ENCODE data around the gene ABO. TPM values are rescaled to one million over a fixed set of nuclear protein-coding genes. Genes with fewer than 3 reads are reported as not detected.
"Not testable (repeated sequence)": the region's sequence is repeated elsewhere in the genome, so short reads cannot be mapped to it uniquely, and the experiment has no call there.

Gene ABO
- total and polyA plus RNA-seq, 2 experiments from 2014 or later, result not detected

DNA sequence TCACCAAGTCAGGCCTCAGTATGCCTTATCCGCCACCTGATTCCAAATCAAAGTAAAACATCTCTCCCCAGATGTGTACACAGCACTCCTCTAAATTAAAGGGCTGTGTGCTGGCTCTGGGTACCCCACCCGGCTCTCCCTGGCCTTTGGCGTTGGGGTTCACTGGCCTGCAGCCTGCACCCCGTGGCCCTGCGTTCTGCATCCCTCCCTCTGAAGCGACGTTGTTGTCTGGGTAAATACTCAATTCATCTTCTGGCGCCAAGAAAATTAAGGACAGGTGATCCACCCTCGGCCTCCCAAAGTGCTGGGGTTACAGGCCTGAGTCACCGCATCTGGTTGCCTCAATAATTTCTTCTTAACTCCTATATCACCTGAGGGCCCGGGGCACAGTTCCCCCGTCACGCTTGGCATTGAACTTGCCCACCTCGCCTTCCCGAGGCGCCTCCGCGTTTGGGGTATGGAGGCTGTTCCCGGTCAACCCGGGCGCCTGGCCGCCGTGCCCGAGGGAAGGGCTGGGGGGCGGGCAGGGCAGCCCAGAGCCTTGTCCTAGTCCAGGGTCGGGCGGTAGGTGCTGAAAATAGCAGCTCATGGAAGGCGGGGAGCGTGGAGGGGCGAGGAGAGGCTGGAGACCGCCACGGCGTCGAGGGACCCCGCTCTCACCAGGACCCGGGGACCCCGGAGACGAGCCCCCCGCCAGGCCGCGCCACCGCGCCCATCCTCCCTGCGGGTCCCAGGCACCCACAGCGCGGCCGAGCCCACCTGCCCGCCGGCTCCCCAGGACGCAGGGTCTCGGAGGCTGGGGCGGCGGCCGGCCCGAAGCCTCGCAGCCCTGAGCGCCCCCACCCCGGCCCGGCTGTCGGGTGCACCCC is 531 bp downstream of the ABO start:
- TF ChIP-seq EZH2 (IDR thresholded peaks at IDR 0.05; ENCODE audit: insufficient read depth, poor library complexity, severe bottlenecking), result no peak
- no peak for TF ChIP-seq EZH2phosphoT487 (IDR thresholded peaks at IDR 0.05; ENCODE audit: insufficient read depth, low read depth)
- Histone ChIP-seq H3K79me2 (ENCODE audit: insufficient read depth) (no peaks in the 10 kb centered on the region), H3K4me2 (ENCODE audit: unreplicated experiment) (no peak overlapping the region), H3K4me3 (no peak overlapping the region), H3K9me3 (ENCODE audit: low read depth) (no peaks in the 10 kb centered on the region), H2AFZ (no peak overlapping the region), H3K27me3 (replicated peaks; ENCODE audit: insufficient read depth) (peaks cover 66% of the 10 kb centered on the region), H3K9me2 (ENCODE audit: insufficient read depth) (no peaks in the 10 kb centered on the region), H3K27ac (no peak overlapping the region), H4K20me1 (ENCODE audit: insufficient read depth) (no peaks in the 10 kb centered on the region), H3K4me1 (ENCODE audit: insufficient read depth) (no peaks in the 10 kb centered on the region), H3K36me3 (ENCODE audit: low read depth) (no peaks in the 10 kb centered on the region), H3K9ac (no peak overlapping the region), H3F3A (ENCODE audit: insufficient read depth) (no peaks in the 10 kb centered on the region)
- DNase-seq, result no peak
- 34 to 35% methylated on average over 22 to 27 of the region's 60 CpGs for WGBS, 2 experiments (ENCODE audit: low coverage in 1 of 2, low lambda C conversion rate in 2 of 2, missing lambda C conversion rate in 2 of 2)
- in situ Hi-C loops (cut with MboI), result no loop called here

DNA sequence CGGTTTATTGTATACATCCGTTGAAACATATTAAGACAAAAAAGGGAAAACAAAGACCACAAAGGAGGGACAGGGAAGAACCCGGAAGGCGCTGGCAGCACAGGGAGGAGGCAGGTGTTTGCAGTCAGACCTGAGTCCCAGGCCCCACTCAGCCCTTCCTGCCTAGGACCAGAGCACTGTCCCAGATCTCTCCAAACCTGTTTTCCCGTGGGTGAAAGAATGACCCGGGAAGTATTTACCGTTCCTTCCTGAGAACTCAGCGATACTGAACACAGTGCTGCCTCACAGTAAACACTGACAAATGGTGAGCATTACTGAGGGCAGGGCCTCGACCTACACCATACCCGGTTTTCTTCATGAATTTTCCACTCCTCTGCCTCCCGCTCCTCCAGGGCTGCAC is 1.2 kb downstream of the ABO start:
- H3K36me3 ChIP-seq (ENCODE audit: low read depth), result no peaks in the 10 kb centered on the region
- H3K4me1 ChIP-seq (ENCODE audit: insufficient read depth), result no peaks in the 10 kb centered on the region
- no peaks in the 10 kb centered on the region for H4K20me1 ChIP-seq (ENCODE audit: insufficient read depth)
- no peaks in the 10 kb centered on the region for H3F3A ChIP-seq (ENCODE audit: insufficient read depth)
- no peak overlapping the region for H3K27ac ChIP-seq
- no peak for DNase-seq
- WGBS, 2 experiments (ENCODE audit: low coverage in 1 of 2, low lambda C conversion rate in 2 of 2, missing lambda C conversion rate in 2 of 2), result 59 to 60% methylated on average over 11 of the region's 11 CpGs
- TF ChIP-seq EZH2phosphoT487 (IDR thresholded peaks at IDR 0.05; ENCODE audit: insufficient read depth, low read depth), result no peak
- TF ChIP-seq EZH2 (IDR thresholded peaks at IDR 0.05; ENCODE audit: insufficient read depth, poor library complexity, severe bottlenecking), result no peak
- no peaks in the 10 kb centered on the region for H3K9me3 ChIP-seq (ENCODE audit: low read depth)
- H2AFZ ChIP-seq, result no peak overlapping the region
- no peak overlapping the region for H3K4me3 ChIP-seq
- H3K9ac ChIP-seq, result no peak overlapping the region
- no peaks in the 10 kb centered on the region for H3K79me2 ChIP-seq (ENCODE audit: insufficient read depth)
- no peak overlapping the region for H3K4me2 ChIP-seq (ENCODE audit: unreplicated experiment)
- in situ Hi-C loops (cut with MboI), result no loop called here
- peaks cover 62% of the 10 kb centered on the region for H3K27me3 ChIP-seq (replicated peaks; ENCODE audit: insufficient read depth)
- no peaks in the 10 kb centered on the region for H3K9me2 ChIP-seq (ENCODE audit: insufficient read depth)

DNA sequence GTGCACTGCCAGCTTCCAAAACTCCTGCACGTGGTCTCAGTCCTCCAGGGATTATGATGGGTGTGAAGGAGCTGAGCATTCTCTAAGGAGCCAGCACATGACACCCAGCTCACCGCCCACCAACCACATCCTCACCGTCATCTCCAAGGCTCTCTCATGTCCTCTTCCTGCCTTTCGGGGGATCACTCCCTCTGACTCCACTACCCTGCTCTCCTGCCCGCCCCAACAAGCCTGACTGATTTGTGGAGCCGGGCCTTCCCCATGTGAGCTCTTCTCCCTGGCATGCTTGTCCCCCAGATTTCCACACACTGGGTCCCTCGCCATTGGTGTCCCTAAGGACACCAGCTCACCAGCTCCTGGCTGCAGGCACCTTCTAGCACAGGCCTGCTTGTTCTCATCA is 1.9 kb downstream of the ABO start:
- H3K27me3 ChIP-seq (replicated peaks; ENCODE audit: insufficient read depth), result peaks cover 62% of the 10 kb centered on the region
- in situ Hi-C loops (cut with MboI), result no loop called here
- no peak overlapping the region for H3K27ac ChIP-seq
- H3K4me1 ChIP-seq (ENCODE audit: insufficient read depth), result no peaks in the 10 kb centered on the region
- H3K9ac ChIP-seq, result no peak overlapping the region
- H3K79me2 ChIP-seq (ENCODE audit: insufficient read depth), result no peaks in the 10 kb centered on the region
- no peak for DNase-seq
- H3F3A ChIP-seq (ENCODE audit: insufficient read depth), result no peaks in the 10 kb centered on the region
- WGBS, 2 experiments (ENCODE audit: low coverage in 1 of 2, low lambda C conversion rate in 2 of 2, missing lambda C conversion rate in 2 of 2), result 47 to 58% methylated on average over 6 to 7 of the region's 7 CpGs
- no peaks in the 10 kb centered on the region for H3K9me3 ChIP-seq (ENCODE audit: low read depth)
- H3K9me2 ChIP-seq (ENCODE audit: insufficient read depth), result no peaks in the 10 kb centered on the region
- H3K4me3 ChIP-seq, result no peak overlapping the region
- H3K36me3 ChIP-seq (ENCODE audit: low read depth), result no peaks in the 10 kb centered on the region
- no peak overlapping the region for H3K4me2 ChIP-seq (ENCODE audit: unreplicated experiment)
- H4K20me1 ChIP-seq (ENCODE audit: insufficient read depth), result no peaks in the 10 kb centered on the region
- no peak overlapping the region for H2AFZ ChIP-seq
- TF ChIP-seq EZH2 (IDR thresholded peaks at IDR 0.05; ENCODE audit: insufficient read depth, poor library complexity, severe bottlenecking) (no peak), EZH2phosphoT487 (IDR thresholded peaks at IDR 0.05; ENCODE audit: insufficient read depth, low read depth) (no peak)

DNA sequence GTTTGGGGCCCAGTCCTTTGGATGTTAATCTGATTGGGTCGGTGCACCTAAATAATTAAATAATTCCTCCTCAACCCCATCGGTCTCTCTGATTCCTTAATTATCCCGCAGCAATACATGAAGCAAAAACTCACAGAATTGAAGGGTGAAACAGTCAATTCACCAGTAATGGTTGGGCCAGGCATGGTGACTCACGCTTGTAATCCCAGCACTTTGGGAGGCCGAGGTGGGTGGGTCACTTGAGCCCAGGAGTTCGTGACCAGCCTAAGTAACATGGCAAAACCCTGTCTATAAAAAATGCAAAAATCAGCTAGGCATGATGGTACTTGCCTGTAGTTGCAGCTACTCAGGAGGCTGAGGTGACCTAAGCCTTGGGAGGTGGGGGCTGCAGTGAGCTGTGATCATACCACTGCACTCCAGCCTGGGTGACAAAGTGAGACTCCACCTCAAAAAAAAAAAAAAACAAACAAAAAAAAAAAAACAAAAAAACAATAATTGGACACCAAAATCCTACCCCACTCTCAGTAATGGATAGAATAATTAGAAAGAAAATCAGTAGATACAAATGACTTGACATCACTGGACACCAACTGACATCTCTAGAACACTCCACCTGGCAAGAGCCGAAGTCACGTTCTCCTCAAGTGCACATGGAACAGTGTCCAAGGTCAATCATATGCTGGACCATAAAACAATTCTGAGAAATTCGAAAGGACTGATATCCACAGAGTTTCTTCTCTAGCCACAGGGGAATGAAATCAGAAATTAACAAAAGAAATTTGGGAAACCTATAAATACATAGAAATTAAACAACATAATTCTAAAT is 5.3 kb downstream of the ABO start:
- no peaks in the 10 kb centered on the region for H3K9me3 ChIP-seq (ENCODE audit: low read depth)
- peaks cover 49% of the 10 kb centered on the region for H3K27me3 ChIP-seq (replicated peaks; ENCODE audit: insufficient read depth)
- H3K4me3 ChIP-seq, result no peak overlapping the region
- H3K9ac ChIP-seq, result no peak overlapping the region
- in situ Hi-C loops (cut with MboI), result no loop called here
- no peaks in the 10 kb centered on the region for H4K20me1 ChIP-seq (ENCODE audit: insufficient read depth)
- no peak overlapping the region for H3K27ac ChIP-seq
- no peaks in the 10 kb centered on the region for H3K79me2 ChIP-seq (ENCODE audit: insufficient read depth)
- WGBS, 2 experiments (ENCODE audit: low coverage in 1 of 2, low lambda C conversion rate in 2 of 2, missing lambda C conversion rate in 2 of 2), result 57 to 58% methylated on average over 9 of the region's 9 CpGs
- H2AFZ ChIP-seq, result no peak overlapping the region
- no peak for DNase-seq
- no peaks in the 10 kb centered on the region for H3F3A ChIP-seq (ENCODE audit: insufficient read depth)
- no peaks in the 10 kb centered on the region for H3K4me1 ChIP-seq (ENCODE audit: insufficient read depth)
- H3K9me2 ChIP-seq (ENCODE audit: insufficient read depth), result no peaks in the 10 kb centered on the region
- no peak for TF ChIP-seq EZH2 (IDR thresholded peaks at IDR 0.05; ENCODE audit: insufficient read depth, poor library complexity, severe bottlenecking)
- no peak for TF ChIP-seq EZH2phosphoT487 (IDR thresholded peaks at IDR 0.05; ENCODE audit: insufficient read depth, low read depth)
- H3K4me2 ChIP-seq (ENCODE audit: unreplicated experiment), result no peak overlapping the region
- no peaks in the 10 kb centered on the region for H3K36me3 ChIP-seq (ENCODE audit: low read depth)

DNA sequence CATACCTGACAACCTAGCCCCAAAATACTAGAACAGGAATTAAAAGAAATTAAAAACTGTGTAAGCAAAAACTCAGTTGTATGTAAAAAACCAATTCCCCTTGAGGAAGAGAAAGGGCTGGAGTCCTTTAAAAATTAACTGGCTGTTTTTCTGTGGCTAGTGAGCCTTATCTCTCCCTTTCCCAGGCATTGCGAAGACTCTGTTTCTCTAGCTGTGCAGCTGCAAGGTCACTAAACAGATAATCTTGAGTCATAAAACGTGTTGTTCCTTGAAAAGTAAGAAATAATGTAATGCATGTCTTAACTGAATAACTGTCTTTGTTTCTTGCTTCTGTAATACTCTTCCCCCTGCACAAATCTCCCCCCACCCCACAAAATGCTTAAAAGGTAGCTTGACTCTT is 5.9 kb downstream of the ABO start:
- H3K4me1 ChIP-seq (ENCODE audit: insufficient read depth); H4K20me1 ChIP-seq (ENCODE audit: insufficient read depth); H3K9me2 ChIP-seq (ENCODE audit: insufficient read depth); H3K79me2 ChIP-seq (ENCODE audit: insufficient read depth); DNase-seq; H2AFZ ChIP-seq; H3K36me3 ChIP-seq (ENCODE audit: low read depth); H3F3A ChIP-seq (ENCODE audit: insufficient read depth); in situ Hi-C loops (cut with MboI); H3K27ac ChIP-seq; H3K4me3 ChIP-seq; H3K9ac ChIP-seq; H3K9me3 ChIP-seq (ENCODE audit: low read depth); H3K4me2 ChIP-seq (ENCODE audit: unreplicated experiment): not testable (repeated sequence)
- H3K27me3 ChIP-seq (replicated peaks; ENCODE audit: insufficient read depth), result peaks cover 44% of the 10 kb centered on the region
- WGBS, 2 experiments (ENCODE audit: low coverage in 1 of 2, low lambda C conversion rate in 2 of 2, missing lambda C conversion rate in 2 of 2), result 42 to 50% methylated on average over 2 of the region's 2 CpGs
